Endothelial cell of umbilical vein (primary cell): ENCODE measurements around the gene ANKRD13D. TPM values are rescaled to one million over a fixed set of nuclear protein-coding genes. Genes with fewer than 3 reads are reported as not detected.

Source experiments
- BruUV-seq: library from RNA; stranded (reverse); fragments of 400-500 nt; replicated peaks from 2 replicates; lab custom pipeline; 2021; lab: Mats Ljungman, UMichigan
- CTCF ChIA-PET: fragments of 300-600, 350-600 bp; sonication (Branson Sonifier 250); formaldehyde crosslinking; loops from one replicate; lab custom pipeline; 2021; ENCODE audit warnings: antibody characterized with exemption, inconsistent platforms; lab: Charles Lee
- POLR2A ChIA-PET: fragments of 300-600, 350-600 bp; sonication (Branson Sonifier 250); formaldehyde crosslinking; loops from one replicate; lab custom pipeline; 2021; ENCODE audit warnings: antibody characterized with exemption, inconsistent platforms; lab: Charles Lee
- DNase-seq: peaks from one replicate; pipeline ENCODE4 v3.0.0-alpha.2; 2011; ENCODE audit warnings: low read depth, low spot score
- FAIRE-seq: peaks from 2 replicates; lab custom pipeline; 2011; peaks lifted over from hg19 to GRCh38; lab: Jason Lieb, UNC
- H2AFZ ChIP-seq: 2 replicates; pipeline ENCODE4 v1.6.0; 2012; ENCODE audit warnings: low read depth, low read length, control low read depth, inconsistent platforms
- H3K27ac ChIP-seq: 2 replicates; pipeline ENCODE4 v1.5.1; 2011; ENCODE audit warnings: low read depth, mild to moderate bottlenecking, control low read depth, low read length, moderate library complexity; ENCODE audit not compliant: insufficient read depth
- H3K27me3 ChIP-seq, 2 experiments: 2 replicates each; pipeline versions ENCODE4 v1.6.0 to v1.6.1; 2011; ENCODE audit warnings: low read length in 2 of 2, mixed read lengths in 1 of 2; ENCODE audit not compliant: control insufficient read depth in 2 of 2, insufficient read depth in 2 of 2
- H3K36me3 ChIP-seq, 2 experiments: 2 replicates in 1 of 2; 3 replicates in 1 of 2; pipeline ENCODE4 v1.5.1; 2011; ENCODE audit warnings: low read length in 2 of 2, mild to moderate bottlenecking in 1 of 2, moderate library complexity in 1 of 2; ENCODE audit not compliant: control insufficient read depth in 2 of 2, insufficient read depth in 2 of 2; ENCODE audit errors: extremely low read depth in 1 of 2
- H3K4me1 ChIP-seq: 3 replicates; pipeline ENCODE4 v1.5.1; 2011; ENCODE audit warnings: mild to moderate bottlenecking, low read length; ENCODE audit not compliant: control insufficient read depth, insufficient read depth; ENCODE audit errors: extremely low read depth
- H3K4me2 ChIP-seq: 2 replicates; pipeline ENCODE4 v1.6.1; 2011; ENCODE audit warnings: low read length, control low read depth, mixed read lengths; ENCODE audit not compliant: insufficient read depth
- H3K4me3 ChIP-seq, 3 experiments: fragments of 200-600 bp in 1 of 3; sonication (generic), shearing (Covaris generic) in 1 of 3; replicated peaks in 1 of 3; 2 replicates each; pipeline ENCODE4 v1.5.1; 2011 to 2016; ENCODE audit warnings: control low read depth in 3 of 3, low read length in 3 of 3, mild to moderate bottlenecking in 2 of 3, inconsistent platforms in 1 of 3, low read depth in 1 of 3, moderate library complexity in 1 of 3; ENCODE audit not compliant: insufficient read depth in 1 of 3
- H3K79me2 ChIP-seq: 2 replicates; pipeline ENCODE4 v1.6.0; 2012; ENCODE audit warnings: low read length, inconsistent platforms; ENCODE audit not compliant: control insufficient read depth, insufficient read depth
- H3K9ac ChIP-seq: replicated peaks from 2 replicates; pipeline ENCODE3; 2011; ENCODE audit warnings: low read length, control low read depth; ENCODE audit not compliant: insufficient read depth; ENCODE audit errors: extremely low read depth
- H3K9me1 ChIP-seq: replicated peaks from 3 replicates; pipeline ENCODE4 v1.6.0; 2011; ENCODE audit warnings: mild to moderate bottlenecking, low read length; ENCODE audit not compliant: control insufficient read depth, insufficient read depth; ENCODE audit errors: extremely low read depth
- H3K9me3 ChIP-seq: replicated peaks from 2 replicates; pipeline ENCODE4 v1.5.1; 2012; ENCODE audit warnings: low read length, inconsistent platforms; ENCODE audit not compliant: control insufficient read depth, insufficient read depth
- H4K20me1 ChIP-seq: replicated peaks from 2 replicates; pipeline ENCODE3; 2011; ENCODE audit warnings: mild to moderate bottlenecking, low read length; ENCODE audit not compliant: control insufficient read depth, insufficient read depth; ENCODE audit errors: extremely low read depth
- CTCF ChIP-seq, 2 donors: IDR thresholded peaks; 1 replicate in 1 of 2; 2 replicates in 1 of 2; pipeline ENCODE4 v1.5.1; 2011; ENCODE audit warnings: low read length in 2 of 2, mild to moderate bottlenecking in 2 of 2, moderate library complexity in 2 of 2, control low read depth in 1 of 2, inconsistent platforms in 1 of 2, low read depth in 1 of 2; ENCODE audit not compliant: insufficient read depth in 1 of 2; ENCODE audit errors: extremely low read depth in 1 of 2
- EZH2 ChIP-seq: IDR thresholded peaks from 2 replicates; pipeline ENCODE4 v1.6.1; 2012; ENCODE audit warnings: borderline replicate concordance, low read depth, mild to moderate bottlenecking, moderate library complexity, low read length, inconsistent platforms; ENCODE audit not compliant: severe bottlenecking
- FOS ChIP-seq: IDR thresholded peaks from 2 replicates; pipeline ENCODE4 v1.6.1; 2011; ENCODE audit warnings: mild to moderate bottlenecking, low read length, moderate library complexity, borderline replicate concordance; ENCODE audit not compliant: insufficient read depth
- GATA2 ChIP-seq: IDR thresholded peaks from 2 replicates; pipeline ENCODE4 v1.7.0; 2011; ENCODE audit warnings: low read depth, mild to moderate bottlenecking, moderate library complexity, mixed read lengths, low read length; ENCODE audit not compliant: insufficient read length, insufficient read depth
- JUN ChIP-seq: IDR thresholded peaks from 2 replicates; pipeline ENCODE4 v1.6.1; 2011; ENCODE audit warnings: borderline replicate concordance, low read depth; ENCODE audit not compliant: insufficient read length, insufficient read depth
- MAX ChIP-seq: IDR thresholded peaks from 2 replicates; pipeline ENCODE4 v1.6.1; 2011; ENCODE audit not compliant: insufficient read depth, insufficient read length
- MYC ChIP-seq: IDR thresholded peaks from one replicate; pipeline ENCODE4 v1.6.1; 2011; ENCODE audit warnings: mild to moderate bottlenecking, low read depth, low read length
- POLR2A ChIP-seq: IDR thresholded peaks from 2 replicates; pipeline ENCODE4 v1.6.1; 2012; ENCODE audit warnings: low read depth, mild to moderate bottlenecking, control low read depth, low read length
- POLR2AphosphoS5 ChIP-seq: IDR thresholded peaks from 2 replicates; pipeline ENCODE4 v1.6.1; 2012; ENCODE audit warnings: low read depth, mild to moderate bottlenecking, control low read depth, low read length, moderate library complexity; ENCODE audit not compliant: insufficient read depth
- dilution Hi-C: fragments of 300-500 bp; cut with MboI; formaldehyde crosslinking; loops from one replicate; pipeline ENCODE4 v1.15.0; 2019; ENCODE audit warnings: low sequenced_read_pairs; ENCODE audit not compliant: extremely low pct_ligation_motif_present
- intact Hi-C: fragments of 100-400 bp; cut with micrococcal nuclease; formaldehyde crosslinking; loops from one replicate; pipeline ENCODE4 v1.10.0; 2022
- polyA plus RNA-seq, 4 experiments: library from polyadenylated mRNA; depleted of rRNA in 3 of 4; stranded (reverse) in 3 of 4; unstranded in 1 of 4; fragments of >200 nt; gene quantifications; 2 replicates each; pipeline versions ENCODE4 v1.2.1 to v1.2.3, GENCODE V29; 2011 to 2012; ENCODE audit warnings: missing spikeins in 1 of 4
- total RNA-seq: library from RNA; stranded (reverse); gene quantifications from 2 replicates; pipeline ENCODE4 v1.2.3, GENCODE V29; 2021

The ANKRD13D gene
- total and polyA plus RNA-seq, 2 donors (not counting 3 experiments of a cell fraction or from before 2014, with no cell fraction given), result 43.5 to 57.5 TPM

GRCh38 chr11:67250059-67251043 is 38.8 kb upstream of the ANKRD13D start:
- Histone ChIP-seq H3K27me3 (no peaks in the 10 kb centered on the region), H3K9me3 (no peaks in the 10 kb centered on the region), H3K4me2 (no peak overlapping the region), H3K9me1 (no peaks in the 10 kb centered on the region), H2AFZ (no peak overlapping the region), H3K36me3 (peaks cover 62 to 74% of the 10 kb centered on the region in 2 experiments), H4K20me1 (no peaks in the 10 kb centered on the region), H3K9ac (no peak overlapping the region), H3K4me1 (no peaks in the 10 kb centered on the region), H3K79me2 (peaks cover 4% of the 10 kb centered on the region), H3K27ac (no peak overlapping the region), H3K4me3 (no peak overlapping the region)
- intact Hi-C loops, result no loop called here
- POLR2A ChIA-PET, result no interaction called here
- CTCF ChIA-PET, result interaction anchor here (0.8 to 1.7 kb wide), 6 partner anchors 11 to 169 kb away, joined by 3 to 6 read pairs (median 4); no protein-coding TSS in a partner anchor
- TF ChIP-seq EZH2 (no peak), MAX (no peak), FOS (no peak), POLR2A (no peak), JUN (no peak), POLR2AphosphoS5 (no peak), GATA2 (no peak), CTCF (IDR thresholded peaks at IDR 0.05; ENCODE audit: extremely low read depth in 1 of 2, insufficient read depth in 1 of 2, low read depth in 1 of 2, low read length in 2 of 2) (no peak), MYC (no peak)
- FAIRE-seq (no peak), DNase-seq (no peak)
- dilution Hi-C loops, result no loop called here
- no TSS peak for BruUV-seq
